Hematopoietic multipotent progenitor cell treated with erythropoietin and hydrocortisone succinate and interleukin-3 and kit ligand, for 15 days (in vitro differentiated cells): Measurements from ENCODE around the gene RNF41.
"Not testable (repeated sequence)": the region's sequence is repeated elsewhere in the genome, so short reads cannot be mapped to it uniquely, and the experiment has no call there.

Experiments
- DNase-seq: peaks from one replicate; pipeline ENCODE4 v3.0.0-alpha.2; 2015; ENCODE audit warnings: low spot score

RNF41 gene

DNA sequence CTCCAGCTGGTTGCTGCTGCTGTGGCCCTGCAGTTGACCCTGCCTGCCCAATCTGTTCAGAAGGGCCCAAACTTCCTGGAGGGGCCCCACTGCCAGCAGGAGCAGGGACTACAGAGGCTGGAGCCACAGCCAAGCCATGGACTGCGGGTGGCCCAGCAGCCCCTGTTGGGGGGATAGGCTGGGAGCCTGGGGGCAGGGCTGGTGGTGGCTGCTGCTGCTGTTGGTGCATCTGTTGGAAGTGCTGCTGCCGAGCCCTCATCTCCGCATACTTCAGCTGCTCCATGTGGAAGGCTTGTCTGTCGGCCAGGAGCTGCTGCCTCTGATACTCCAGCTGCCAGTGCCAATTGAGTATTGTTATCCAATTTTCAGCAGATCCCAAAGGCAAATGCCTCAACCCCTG is 56.4 kb downstream of the RNF41 start:
- DNase-seq = no peak

DNA sequence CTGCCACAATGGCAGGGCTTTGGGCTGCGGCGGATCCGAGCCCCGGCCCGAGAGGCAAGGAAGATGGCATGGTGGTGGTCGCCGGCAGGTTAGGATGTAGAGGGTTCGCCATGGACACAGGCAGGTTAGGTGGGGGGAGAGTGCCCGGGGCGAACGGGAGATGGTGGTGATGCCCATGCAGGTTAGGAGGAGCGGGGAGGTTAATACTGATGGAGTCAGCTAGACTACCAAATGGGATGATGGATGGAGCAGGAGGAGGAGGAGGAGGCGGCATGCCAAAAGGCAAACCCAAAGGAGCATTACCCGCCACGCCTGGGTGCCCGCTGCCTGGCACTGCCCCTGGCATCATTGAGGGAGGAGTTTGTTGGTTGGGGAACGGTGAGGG is 57.4 kb downstream of the RNF41 start:
- DNase-seq = no peak

DNA sequence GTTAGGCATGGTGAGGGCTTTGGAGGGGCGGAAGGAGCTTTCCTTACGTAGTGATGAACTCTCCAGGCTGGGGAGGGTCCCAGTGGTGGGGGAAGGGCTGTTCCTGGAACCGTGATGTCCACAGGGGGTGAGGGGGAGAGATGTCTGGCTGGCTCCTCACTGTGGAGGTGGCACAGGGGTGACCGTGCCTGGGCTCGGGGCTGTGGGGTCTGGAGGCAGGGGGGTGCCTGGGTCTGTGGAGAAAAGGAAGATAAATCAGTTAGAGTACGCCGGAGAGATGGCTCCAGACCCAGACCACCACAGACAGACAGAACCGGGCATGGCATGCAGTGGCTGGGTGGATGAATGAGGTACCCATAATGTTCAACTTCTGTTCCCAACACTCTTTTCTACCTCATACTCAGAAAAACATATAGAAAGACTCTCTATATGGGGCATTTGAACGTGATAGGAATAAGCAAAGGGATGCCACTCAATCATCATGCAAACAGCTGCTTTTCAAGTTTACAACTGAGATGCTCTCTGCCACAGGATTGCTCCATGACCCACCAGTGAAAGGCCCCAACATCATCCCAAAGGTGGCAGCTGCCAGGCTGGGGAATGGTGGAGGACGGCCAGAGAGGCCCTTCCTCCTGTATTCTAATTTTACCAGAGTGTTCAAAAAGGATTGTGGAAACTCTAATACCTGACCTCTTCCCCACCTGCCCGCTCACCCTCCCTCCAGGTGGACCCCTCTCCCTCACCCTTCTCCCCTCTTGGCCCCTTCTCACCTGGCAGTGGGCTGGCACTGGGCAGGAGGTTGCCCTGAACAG is 58.0 kb downstream of the RNF41 start:
- no peak for DNase-seq

DNA sequence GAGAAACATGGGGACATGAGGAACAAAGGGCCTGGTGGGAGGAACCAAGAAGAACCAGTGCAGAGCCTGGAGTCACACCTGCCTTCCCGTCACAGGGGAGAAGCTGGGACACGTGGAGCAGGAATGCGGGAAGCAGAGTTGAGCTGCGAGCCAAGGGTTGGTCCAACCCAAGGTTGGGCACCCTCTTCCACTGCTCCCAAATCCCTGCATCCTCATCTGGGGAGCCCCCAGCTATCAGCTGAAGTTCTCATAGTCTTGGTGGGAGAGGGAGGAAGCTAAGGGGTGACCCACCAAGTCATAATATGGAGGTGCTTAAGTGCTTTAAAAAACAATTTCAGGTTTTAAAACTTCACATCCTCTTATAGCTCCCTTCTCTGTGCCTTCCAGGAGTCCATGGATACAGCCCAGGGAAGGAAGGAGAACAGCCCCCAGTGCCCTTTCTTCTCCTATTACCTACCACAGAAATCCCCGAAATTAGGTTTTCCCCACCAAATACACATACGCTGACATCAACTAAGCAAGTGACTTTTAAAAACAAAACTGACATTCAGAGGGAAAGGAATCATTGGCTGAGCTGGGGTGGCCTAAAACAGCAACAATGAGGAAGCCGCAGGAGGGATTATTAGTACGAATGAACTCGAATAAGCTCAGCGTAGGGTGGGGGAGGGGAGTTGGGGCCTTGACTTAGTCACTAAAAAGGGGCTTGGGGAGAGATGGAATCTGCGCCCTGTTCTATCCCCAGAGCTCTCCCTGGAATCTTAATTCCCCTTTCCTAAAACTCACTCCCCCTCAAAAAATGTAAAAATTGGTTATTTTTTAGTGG is 59.0 kb downstream of the RNF41 start:
- no peak for DNase-seq

DNA sequence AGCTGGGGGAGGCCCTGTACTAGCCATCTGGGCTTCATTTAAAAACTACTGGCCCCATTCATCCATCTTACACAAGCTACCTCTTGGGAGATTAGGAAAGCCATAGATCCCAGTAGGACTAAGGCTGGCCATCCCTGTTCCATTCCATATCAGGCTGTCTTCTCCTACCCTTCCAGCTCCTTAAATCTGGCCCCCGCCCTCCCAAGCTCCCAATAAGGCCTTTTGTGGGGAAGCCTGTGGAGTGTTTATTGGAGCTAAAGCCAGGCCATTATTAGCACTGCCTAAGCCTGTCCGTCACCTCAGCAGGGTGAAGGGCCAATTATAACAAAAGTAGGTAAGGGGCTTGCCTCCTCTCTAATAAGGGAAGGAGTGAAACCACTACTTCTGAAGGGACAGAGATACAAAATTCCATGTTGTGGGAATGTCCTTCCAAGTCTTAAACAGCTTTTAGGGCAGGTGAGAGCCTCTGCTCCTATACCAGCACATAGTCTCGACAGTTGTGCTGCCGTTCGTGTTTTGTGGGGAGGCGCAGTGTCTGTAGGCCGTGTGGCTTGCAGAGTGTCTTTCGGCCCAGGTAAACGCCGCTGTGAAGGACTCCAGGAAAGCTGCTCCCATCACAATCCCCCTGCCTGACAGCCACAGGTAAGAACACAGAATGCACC is 59.9 kb downstream of the RNF41 start:
- DNase-seq = no peak

DNA sequence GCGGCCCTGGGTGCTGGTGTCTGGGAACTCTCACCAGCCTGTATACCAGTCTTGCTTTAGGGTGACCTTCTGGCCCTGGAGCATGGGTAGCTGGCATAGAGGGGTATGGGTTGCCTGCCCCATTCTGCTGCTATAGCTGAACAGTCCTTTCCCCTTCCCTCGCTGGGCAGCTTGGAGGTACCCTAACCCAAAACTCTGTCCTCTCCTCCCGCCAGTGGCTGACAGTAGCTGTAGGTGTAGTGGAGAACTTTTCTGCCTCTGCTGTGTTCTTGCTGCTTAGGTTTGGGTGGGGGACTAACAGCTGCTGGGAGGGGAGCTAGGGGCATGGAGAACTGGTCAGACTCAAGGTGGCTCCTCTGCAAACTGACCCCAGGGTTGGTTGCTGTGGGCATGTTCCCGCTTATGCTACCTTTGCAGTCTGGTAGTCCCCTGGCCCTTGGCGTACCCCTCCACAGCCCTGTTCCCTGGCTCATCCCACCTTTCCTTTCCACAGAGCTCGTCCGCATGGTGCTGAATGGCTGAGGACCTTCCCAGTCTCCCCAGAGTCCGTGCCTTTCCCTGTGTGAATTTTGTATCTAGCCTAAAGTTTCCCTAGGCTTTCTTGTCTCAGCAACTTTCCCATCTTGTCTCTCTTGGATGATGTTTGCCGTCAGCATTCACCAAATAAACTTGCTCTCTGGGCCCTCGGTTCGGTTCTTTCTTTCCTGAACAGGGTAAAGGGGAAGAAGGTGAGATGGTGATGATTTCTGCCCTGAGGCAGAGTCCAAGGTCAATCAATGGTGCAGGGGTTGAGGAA is 60.6 kb downstream of the RNF41 start:
- DNase-seq = no peak

DNA sequence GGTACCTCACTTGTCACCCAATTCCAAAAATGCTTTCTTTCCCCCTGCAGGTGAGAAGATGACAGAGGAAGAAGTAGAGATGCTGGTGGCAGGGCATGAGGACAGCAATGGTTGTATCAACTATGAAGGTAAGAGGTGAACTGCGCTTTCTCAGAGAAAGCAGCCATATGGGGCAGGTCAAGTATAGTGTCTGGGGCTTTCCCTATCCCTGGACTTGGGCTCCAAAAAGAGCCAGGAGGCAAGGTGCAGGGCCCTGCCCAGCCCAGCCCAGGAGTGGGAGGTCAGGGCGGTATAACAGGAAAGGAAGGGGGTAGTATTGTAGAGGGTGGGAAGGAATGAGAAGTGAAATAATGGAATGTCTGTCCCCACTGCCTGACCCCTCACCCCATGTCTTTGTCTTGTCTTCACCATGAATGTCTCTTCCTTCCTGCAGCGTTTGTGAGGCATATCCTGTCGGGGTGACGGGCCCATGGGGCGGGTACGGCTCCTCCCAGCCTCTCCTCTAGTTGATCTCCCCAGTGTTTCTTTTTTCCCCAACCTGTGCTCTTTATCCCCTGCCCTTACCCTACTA is 61.4 kb downstream of the RNF41 start:
- DNase-seq = no peak

DNA sequence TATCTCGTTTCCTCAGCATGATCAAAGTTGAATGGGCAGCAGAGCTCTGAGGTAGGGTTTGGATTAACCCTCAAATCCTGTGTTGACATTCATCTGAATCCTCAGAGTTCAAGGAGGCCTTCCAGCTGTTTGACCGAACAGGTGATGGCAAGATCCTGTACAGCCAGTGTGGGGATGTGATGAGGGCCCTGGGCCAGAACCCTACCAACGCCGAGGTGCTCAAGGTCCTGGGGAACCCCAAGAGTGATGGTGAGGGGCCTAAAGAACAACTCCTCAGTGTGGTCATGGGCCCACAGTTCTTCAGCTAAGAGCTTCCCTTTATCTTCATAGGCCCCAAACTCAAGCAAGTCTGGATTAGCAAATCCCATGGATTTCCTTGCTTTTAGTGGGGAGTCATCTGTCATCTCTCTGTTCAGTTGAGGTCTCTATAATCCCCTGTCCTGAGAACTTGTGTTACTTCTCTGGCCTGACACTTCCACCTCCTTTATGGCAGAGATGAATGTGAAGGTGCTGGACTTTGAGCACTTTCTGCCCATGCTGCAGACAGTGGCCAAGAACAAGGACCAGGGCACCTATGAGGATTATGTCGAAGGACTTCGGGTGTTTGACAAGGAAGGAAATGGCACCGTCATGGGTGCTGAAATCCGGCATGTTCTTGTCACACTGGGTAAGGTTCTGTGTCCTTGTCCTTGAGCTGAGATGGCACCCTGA is 62.1 kb downstream of the RNF41 start:
- DNase-seq = no peak

DNA sequence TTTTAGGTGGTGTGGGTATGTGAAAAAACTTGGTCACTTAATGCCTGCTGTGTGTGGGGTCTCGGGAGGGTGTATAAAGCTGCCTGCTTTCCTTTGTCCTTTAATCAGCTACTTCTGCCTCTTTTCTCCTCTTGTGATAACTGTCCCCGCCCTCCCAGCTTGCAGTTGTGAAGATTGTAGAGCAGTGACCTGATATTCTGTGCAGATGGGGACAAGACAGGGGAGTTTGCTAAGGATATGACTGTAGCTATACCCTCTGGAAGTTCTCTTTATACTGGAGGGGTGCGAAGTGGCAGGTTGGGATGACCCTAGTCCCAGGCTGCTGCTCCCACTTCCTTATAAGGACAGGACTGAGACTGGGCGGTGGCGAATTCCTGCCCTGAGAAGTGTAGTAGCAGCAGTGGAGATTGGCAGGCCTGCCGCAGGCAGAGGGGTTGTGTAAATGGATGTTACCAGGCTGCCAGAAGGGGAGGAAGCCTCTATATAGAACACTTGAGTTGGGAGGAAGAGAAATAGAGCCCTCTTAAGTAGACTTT is 62.7 kb downstream of the RNF41 start:
- DNase-seq = peak; percentile 59

DNA sequence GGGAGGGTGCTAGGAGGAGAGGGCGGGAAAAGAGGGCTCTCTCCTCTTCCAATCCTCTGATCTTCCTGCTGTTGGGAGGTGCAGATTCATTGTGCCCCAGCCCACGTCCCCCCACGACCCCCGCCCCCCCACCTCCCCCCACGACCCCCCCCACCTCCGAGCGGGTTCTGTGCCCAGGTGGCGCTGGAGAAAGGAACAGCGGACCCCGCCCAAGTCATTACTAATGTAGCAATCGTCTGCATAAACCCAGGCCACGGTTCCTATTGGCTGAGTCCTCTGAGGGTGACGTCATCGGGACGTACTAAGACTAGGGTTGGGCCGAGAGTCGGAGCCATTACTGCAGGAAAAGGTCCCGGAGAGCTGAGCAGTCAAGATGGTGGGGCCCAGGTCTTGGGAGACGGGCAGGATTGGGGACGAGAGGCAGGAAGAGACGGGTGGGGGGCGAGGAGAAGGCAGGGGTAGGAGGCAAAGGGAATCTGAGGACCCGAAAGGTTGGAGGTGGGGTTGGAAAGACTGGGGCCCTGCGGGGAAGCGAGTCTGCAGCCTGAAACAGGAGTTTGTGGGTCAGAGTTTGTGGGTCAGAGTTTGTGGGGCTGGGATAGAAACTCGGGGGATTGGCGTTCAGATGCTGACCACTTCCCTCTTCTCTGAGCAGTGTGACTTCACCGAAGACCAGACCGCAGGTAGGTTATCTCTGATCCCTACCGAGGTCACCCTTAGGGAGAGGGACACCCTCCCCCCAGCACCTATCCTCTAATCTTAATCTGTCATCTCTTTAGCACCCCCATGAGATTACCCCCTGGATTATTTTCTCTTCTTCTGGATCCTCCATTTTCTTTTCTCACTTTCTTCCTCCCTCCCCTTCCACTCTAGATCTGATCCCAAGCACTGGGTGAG is 63.4 kb downstream of the RNF41 start, which contains the start of gene MYL6:
Gene MYL6 (plus strand): TSS at position 331 of the 897 bp plus-strand sequence. CDS start 43 bp downstream, at position 374.
- peak; percentile 97 for DNase-seq

DNA sequence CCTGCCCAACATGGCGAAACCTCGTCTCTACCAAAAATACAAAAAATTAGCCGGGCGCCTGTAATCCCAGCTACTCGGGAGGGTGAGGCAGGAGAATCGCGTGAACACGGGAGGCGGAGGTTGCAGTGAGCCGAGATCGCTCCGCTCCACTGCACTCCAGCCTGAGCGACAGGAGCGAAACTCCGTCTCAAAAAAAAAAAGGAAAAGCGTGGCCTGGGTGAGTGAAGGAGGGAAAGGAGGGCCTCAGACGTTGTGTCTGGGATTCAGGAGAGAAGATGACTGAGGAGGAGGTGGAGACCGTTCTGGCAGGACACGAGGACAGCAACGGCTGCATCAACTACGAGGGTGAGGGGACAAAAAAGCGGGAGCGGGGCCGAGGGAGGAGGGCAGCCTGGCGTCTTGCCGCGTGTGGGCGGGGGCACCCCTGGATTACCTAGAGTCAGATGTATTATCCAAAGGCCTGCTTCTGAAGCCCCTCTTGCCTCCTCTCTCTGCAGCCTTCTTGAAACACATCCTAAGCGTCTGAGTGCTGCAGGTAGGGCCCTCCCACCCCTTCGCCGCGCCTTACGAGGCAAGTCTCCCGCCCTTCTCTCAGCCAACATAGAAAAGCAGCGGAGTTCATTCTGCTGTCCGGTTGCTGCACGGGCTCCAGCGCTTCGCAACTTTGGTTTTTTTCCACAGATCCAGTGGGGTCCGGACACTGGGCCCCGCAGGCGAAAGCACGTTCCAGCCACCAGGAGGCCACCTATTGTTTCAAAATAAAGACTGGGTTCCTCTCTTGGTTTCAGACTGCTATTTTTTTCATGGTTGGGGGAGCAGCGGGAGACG is 64.3 kb downstream of the RNF41 start:
- peak; percentile 33 for DNase-seq

DNA sequence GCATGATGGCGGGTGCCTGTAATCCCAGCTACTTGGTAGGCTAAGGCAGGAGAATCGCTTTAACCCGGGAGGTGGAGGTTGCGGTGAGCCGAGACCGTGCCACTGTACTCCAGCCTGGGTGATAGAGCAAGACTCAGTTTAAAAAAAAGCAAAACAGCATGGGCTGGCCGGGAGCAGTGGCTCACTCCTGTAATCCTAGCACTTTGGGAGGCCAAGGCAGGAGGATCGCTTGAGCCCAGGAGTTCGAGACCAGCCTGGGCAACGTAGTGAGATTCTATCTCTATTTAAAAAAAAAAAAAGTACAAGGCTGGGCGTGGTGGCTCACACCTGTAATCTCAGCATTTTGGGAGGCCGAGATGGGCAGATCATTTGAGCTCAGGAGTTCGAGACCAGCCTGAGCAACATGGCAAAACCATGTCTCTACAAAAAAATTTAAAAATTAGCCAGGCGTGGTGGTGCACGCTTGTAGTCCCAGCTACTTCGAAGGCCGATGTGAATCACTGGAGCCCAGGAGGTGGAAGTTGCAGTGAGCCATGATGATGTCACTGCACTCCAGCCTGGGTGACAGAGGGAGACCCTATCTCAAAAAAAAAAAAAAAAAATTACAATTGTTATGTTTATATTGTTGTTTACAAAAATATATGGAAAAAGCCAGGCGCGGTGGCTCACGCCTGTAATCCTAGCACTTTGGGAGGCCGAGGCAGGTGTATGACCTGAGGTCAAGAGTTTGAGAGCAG is 65.1 kb downstream of the RNF41 start:
- not testable (repeated sequence) for DNase-seq

DNA sequence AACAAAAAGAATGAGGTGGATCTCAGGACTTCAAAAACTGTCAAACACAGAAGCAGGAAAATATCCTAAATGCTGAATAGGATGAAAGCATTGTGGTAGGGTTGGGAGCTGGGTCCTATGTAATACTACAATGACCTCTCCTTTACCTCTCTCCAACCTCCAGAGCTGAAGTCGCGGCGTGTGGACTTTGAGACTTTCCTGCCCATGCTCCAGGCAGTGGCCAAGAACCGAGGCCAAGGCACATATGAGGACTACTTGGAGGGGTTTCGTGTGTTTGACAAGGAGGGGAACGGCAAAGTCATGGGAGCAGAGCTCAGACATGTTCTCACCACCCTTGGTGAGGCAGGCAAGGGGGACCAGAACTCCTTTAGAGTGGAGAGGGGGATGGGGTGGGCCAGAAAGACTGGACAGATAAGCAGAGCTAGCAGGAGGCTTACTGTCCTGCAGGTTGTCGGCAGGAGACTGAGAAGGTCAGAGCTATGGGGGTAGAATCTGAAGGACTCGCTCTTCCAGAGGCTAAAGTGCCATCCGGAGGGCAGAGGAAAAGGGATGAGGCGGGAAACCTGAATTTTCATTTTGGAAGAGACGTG is 66.4 kb downstream of the RNF41 start:
- no peak for DNase-seq

DNA sequence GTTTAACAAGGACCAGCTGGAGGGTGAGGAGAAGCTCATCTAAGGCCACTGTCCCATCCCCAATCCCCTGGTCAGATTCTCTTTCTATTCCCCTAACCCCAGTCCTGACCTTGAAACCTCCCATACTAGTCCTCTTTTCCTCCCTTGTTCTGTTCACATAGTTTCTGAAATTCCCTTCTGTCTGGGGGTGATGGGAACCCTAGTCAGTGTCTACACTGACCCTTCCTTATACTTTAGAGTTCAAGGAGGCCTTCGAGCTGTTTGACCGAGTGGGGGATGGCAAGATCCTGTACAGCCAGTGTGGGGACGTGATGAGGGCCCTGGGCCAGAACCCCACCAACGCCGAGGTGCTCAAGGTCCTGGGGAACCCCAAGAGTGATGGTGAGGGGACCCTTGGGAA is 66.9 kb downstream of the RNF41 start:
- DNase-seq = no peak

DNA sequence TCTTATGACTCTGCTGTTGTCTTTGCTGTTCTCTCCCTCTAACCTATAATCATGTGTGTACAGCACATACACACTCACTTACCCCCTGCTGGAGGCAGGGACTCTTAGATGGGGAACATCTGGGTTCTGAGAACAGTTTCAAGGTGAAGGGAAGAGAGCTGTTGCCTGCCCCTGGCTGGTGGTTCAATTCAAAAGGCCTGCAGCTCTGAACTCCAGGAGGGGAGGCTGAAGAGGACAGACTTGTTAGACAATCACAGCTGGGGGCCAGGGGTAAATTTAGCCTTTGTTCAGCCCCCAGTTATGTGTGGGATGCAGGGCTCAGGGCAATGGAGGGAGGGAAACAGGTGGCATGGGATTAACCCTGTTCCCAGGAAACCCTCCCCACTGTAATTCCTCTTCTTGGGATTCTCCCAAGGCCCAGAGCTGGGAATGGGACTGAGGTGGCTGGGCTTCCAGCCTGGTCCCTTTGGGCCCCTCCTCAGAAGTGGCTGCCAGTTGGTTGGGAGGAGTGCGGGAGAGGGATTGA is 67.4 kb downstream of the RNF41 start:
- DNase-seq = no peak

DNA sequence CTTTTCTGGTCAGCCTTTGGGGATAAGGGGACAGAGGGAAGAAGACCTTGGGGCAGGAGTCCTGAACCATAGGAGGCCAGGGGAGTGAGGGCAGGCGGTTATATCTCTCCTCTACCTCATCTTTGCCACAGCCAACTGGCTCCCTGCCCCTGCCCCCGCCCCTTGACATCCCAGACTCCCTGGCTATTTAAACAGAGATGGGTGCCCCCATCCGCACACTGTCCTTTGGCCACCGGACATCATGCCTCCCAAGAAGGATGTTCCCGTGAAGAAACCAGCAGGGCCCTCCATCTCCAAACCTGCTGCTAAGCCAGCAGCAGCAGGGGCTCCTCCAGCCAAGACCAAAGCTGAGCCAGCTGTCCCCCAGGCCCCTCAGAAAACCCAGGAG is 68.0 kb downstream of the RNF41 start:
- DNase-seq = no peak
